ENCODE data around the gene SPANXD. TPM values are rescaled to one million over a fixed set of nuclear protein-coding genes. Genes with fewer than 3 reads are reported as not detected.

SPANXD gene
- total RNA-seq, 1 experiment from 2014 or later = 1.3 TPM

GRCh38 chrX:141668371-141668770 lies 30.2 kb downstream of the SPANXD start:
- intact Hi-C loops (cut with micrococcal nuclease; ENCODE audit: unreplicated experiment) = no loop called here
- TF ChIP-seq CTCF (conservative IDR thresholded peaks at IDR 0.05) (no peak), EZH2 (IDR thresholded peaks at IDR 0.05; ENCODE audit: low read depth) (no peak)
- no peaks in the 10 kb centered on the region for H4K20me1 ChIP-seq (ENCODE audit: insufficient read depth)
- H3K27me3 ChIP-seq (ENCODE audit: insufficient read depth, low read depth) = no peaks in the 10 kb centered on the region
- no peaks in the 10 kb centered on the region for H3K36me3 ChIP-seq (ENCODE audit: low read depth)
- H3K9me2 ChIP-seq (ENCODE audit: insufficient read depth) = no peaks in the 10 kb centered on the region
- H3K9me3 ChIP-seq (ENCODE audit: insufficient read depth, low read depth) = no peaks in the 10 kb centered on the region
- no peak overlapping the region for H3K4me3 ChIP-seq
- no peaks in the 10 kb centered on the region for H3K4me1 ChIP-seq (replicated peaks; ENCODE audit: insufficient read depth)
- H3F3A ChIP-seq (ENCODE audit: insufficient read depth, low read depth) = no peaks in the 10 kb centered on the region
- ChIA-PET CTCF (no interaction called here), POLR2A (ENCODE audit: unreplicated experiment) (no interaction called here)
- BruUV-seq (replicated peaks) = no TSS peak
- no peak for DNase-seq
- no peak overlapping the region for H2AFZ ChIP-seq
- H3K27ac ChIP-seq = no peak overlapping the region
- no peaks in the 10 kb centered on the region for H3K79me2 ChIP-seq (ENCODE audit: low read depth)
- H3K4me2 ChIP-seq = no peak overlapping the region

- ChIA-PET POLR2A (ENCODE audit: unreplicated experiment) (no interaction called here), CTCF (no interaction called here)
- BruUV-seq (replicated peaks) = no TSS peak
- Histone ChIP-seq H3K79me2 (ENCODE audit: low read depth) (no peaks in the 10 kb centered on the region), H3K4me1 (replicated peaks; ENCODE audit: insufficient read depth) (no peaks in the 10 kb centered on the region), H3K4me3 (no peak overlapping the region), H3K27me3 (ENCODE audit: insufficient read depth, low read depth) (no peaks in the 10 kb centered on the region), H4K20me1 (ENCODE audit: insufficient read depth) (no peaks in the 10 kb centered on the region), H3F3A (ENCODE audit: insufficient read depth, low read depth) (no peaks in the 10 kb centered on the region), H3K4me2 (no peak overlapping the region), H3K36me3 (ENCODE audit: low read depth) (no peaks in the 10 kb centered on the region), H3K27ac (no peak overlapping the region), H3K9me2 (ENCODE audit: insufficient read depth) (no peaks in the 10 kb centered on the region), H2AFZ (no peak overlapping the region), H3K9me3 (ENCODE audit: insufficient read depth, low read depth) (no peaks in the 10 kb centered on the region)
- no peak for DNase-seq
- intact Hi-C loops (cut with micrococcal nuclease; ENCODE audit: unreplicated experiment) = no loop called here
- TF ChIP-seq CTCF (conservative IDR thresholded peaks at IDR 0.05) (no peak), EZH2 (IDR thresholded peaks at IDR 0.05; ENCODE audit: low read depth) (no peak)
These were observed 35.8 kb downstream of the SPANXD start for GRCh38 chrX:141662781-141663180.

- ChIA-PET CTCF (no interaction called here), POLR2A (ENCODE audit: unreplicated experiment) (no interaction called here)
- intact Hi-C loops (cut with micrococcal nuclease; ENCODE audit: unreplicated experiment) = no loop called here
- no peak for DNase-seq
- Histone ChIP-seq H4K20me1 (ENCODE audit: insufficient read depth) (no peaks in the 10 kb centered on the region), H3K9me2 (ENCODE audit: insufficient read depth) (no peaks in the 10 kb centered on the region), H3K27me3 (ENCODE audit: insufficient read depth, low read depth) (no peaks in the 10 kb centered on the region; the same call in 1 of the 2 replicates), H3K36me3 (ENCODE audit: low read depth) (no peaks in the 10 kb centered on the region), H3K4me3 (no peak overlapping the region), H3K4me2 (no peak overlapping the region), H3F3A (ENCODE audit: insufficient read depth, low read depth) (no peaks in the 10 kb centered on the region), H3K79me2 (ENCODE audit: low read depth) (no peaks in the 10 kb centered on the region), H3K4me1 (replicated peaks; ENCODE audit: insufficient read depth) (no peaks in the 10 kb centered on the region), H2AFZ (no peak overlapping the region), H3K9me3 (ENCODE audit: insufficient read depth, low read depth) (no peaks in the 10 kb centered on the region), H3K27ac (no peak overlapping the region)
- BruUV-seq (replicated peaks) = no TSS peak
- TF ChIP-seq CTCF (conservative IDR thresholded peaks at IDR 0.05) (no peak), EZH2 (IDR thresholded peaks at IDR 0.05; ENCODE audit: low read depth) (no peak)
These were observed 46.3 kb downstream of the SPANXD start for GRCh38 chrX:141652286-141652685.

Other genes with a start within 250 kb of the SPANXD start
- 3.5 and 4.7 TPM in 2 replicates for gene SPANXA1, start 114.0 kb downstream of the SPANXD start, total RNA-seq (2021)
- 3.5 and 4.7 TPM in 2 replicates for gene SPANXA2, start 109.0 kb downstream of the SPANXD start, total RNA-seq (2021)
- not detected in 2 replicates for gene MAGEC3, start 139.6 kb upstream of the SPANXD start, total RNA-seq (2021)
- 0.28 TPM in 2 replicates for gene MAGEC1, start 205.2 kb upstream of the SPANXD start, total RNA-seq (2021)

Data from PC-9 (cell line).